ENCODE data around the gene FBXO42. TPM values are rescaled to one million over a fixed set of nuclear protein-coding genes. Genes with fewer than 3 reads are reported as not detected.

The FBXO42 gene
- total RNA-seq, 1 experiment from 2014 or later = 13.0 TPM

DNA sequence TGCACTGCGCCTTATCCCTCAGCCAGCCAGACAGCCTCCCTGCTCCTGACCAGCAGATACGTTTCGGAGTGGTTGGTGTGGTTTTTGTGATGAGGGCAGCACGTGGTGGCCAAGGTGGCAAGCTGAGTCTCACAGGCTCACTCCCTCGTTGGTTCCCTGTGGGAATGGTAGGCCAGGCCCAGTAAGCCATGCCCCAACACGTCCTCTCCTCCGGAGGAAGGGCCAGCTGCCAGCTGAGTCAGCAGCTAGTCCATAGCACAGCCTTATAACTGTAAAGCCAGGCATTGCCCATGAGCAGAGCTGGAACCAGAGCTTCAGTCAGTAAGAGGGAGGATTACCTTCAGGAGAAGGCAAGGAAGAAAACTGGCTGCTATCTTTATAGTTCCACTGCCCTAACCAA is 44.3 kb upstream of the FBXO42 start:
- Histone ChIP-seq H3K27me3 (ENCODE audit: insufficient read depth, low read depth) (no peaks in the 10 kb centered on the region), H3K27ac (no peak overlapping the region), H3K9me2 (ENCODE audit: insufficient read depth) (no peaks in the 10 kb centered on the region), H3K36me3 (ENCODE audit: low read depth) (no peaks in the 10 kb centered on the region), H3K4me2 (no peak overlapping the region), H4K20me1 (ENCODE audit: insufficient read depth) (peaks cover 7% of the 10 kb centered on the region; the same call in 1 of the 2 replicates), H3F3A (ENCODE audit: insufficient read depth, low read depth) (no peaks in the 10 kb centered on the region), H3K79me2 (ENCODE audit: low read depth) (0 out of 2 replicates have a peak, but pooled peaks cover 6% of the 10 kb centered on the region), H3K9me3 (ENCODE audit: insufficient read depth, low read depth) (no peaks in the 10 kb centered on the region), H3K4me1 (replicated peaks; ENCODE audit: insufficient read depth) (no peaks in the 10 kb centered on the region), H3K4me3 (no peak overlapping the region), H2AFZ (no peak overlapping the region)
- DNase-seq = no peak
- ChIA-PET POLR2A (ENCODE audit: unreplicated experiment) (no interaction called here), CTCF (no interaction called here)
- intact Hi-C loops (cut with micrococcal nuclease; ENCODE audit: unreplicated experiment) = no loop called here
- TF ChIP-seq EZH2 (IDR thresholded peaks at IDR 0.05; ENCODE audit: low read depth) (no peak), CTCF (conservative IDR thresholded peaks at IDR 0.05) (no peak)
- no TSS peak for BruUV-seq (replicated peaks)

DNA sequence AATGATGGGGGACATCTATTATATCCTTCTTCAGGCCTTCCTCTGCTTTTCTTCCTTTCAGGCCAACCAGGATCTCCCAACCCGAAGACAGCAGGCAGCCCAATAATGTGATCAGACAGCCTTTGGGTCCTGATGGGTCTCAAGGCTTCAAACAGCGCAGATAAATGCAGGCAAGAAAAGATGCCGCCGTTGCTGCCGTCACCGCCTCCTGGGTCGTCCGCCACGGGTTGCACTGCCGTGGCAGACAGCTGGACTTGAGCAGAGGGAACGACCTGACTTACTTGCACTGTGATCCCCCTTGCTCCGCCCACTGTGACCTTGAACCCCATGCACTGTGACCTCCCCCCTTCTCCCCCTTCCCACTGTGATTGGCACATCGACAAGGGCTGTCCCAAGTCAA is 42.7 kb upstream of the FBXO42 start:
- BruUV-seq (replicated peaks) = no TSS peak
- CTCF ChIA-PET = no interaction called here
- no peaks in the 10 kb centered on the region for H3K9me3 ChIP-seq (ENCODE audit: insufficient read depth, low read depth)
- no peaks in the 10 kb centered on the region for H3K27me3 ChIP-seq (ENCODE audit: insufficient read depth, low read depth)
- no peak for TF ChIP-seq CTCF (conservative IDR thresholded peaks at IDR 0.05)
- no peak overlapping the region for H3K4me3 ChIP-seq
- intact Hi-C loops (cut with micrococcal nuclease; ENCODE audit: unreplicated experiment) = no loop called here
- H4K20me1 ChIP-seq (ENCODE audit: insufficient read depth) = peaks cover 14% of the 10 kb centered on the region; the same call in 1 of the 2 replicates
- no peak overlapping the region for H3K4me2 ChIP-seq
- no peak for DNase-seq
- H3K36me3 ChIP-seq (ENCODE audit: low read depth) = no peaks in the 10 kb centered on the region
- peaks cover 20% of the 10 kb centered on the region for H3K79me2 ChIP-seq (ENCODE audit: low read depth)
- no peak overlapping the region for H2AFZ ChIP-seq
- H3F3A ChIP-seq (ENCODE audit: insufficient read depth, low read depth) = no peaks in the 10 kb centered on the region
- H3K27ac ChIP-seq = no peak overlapping the region
- POLR2A ChIA-PET (ENCODE audit: unreplicated experiment) = no interaction called here
- H3K4me1 ChIP-seq (replicated peaks; ENCODE audit: insufficient read depth) = no peaks in the 10 kb centered on the region
- H3K9me2 ChIP-seq (ENCODE audit: insufficient read depth) = no peaks in the 10 kb centered on the region

DNA sequence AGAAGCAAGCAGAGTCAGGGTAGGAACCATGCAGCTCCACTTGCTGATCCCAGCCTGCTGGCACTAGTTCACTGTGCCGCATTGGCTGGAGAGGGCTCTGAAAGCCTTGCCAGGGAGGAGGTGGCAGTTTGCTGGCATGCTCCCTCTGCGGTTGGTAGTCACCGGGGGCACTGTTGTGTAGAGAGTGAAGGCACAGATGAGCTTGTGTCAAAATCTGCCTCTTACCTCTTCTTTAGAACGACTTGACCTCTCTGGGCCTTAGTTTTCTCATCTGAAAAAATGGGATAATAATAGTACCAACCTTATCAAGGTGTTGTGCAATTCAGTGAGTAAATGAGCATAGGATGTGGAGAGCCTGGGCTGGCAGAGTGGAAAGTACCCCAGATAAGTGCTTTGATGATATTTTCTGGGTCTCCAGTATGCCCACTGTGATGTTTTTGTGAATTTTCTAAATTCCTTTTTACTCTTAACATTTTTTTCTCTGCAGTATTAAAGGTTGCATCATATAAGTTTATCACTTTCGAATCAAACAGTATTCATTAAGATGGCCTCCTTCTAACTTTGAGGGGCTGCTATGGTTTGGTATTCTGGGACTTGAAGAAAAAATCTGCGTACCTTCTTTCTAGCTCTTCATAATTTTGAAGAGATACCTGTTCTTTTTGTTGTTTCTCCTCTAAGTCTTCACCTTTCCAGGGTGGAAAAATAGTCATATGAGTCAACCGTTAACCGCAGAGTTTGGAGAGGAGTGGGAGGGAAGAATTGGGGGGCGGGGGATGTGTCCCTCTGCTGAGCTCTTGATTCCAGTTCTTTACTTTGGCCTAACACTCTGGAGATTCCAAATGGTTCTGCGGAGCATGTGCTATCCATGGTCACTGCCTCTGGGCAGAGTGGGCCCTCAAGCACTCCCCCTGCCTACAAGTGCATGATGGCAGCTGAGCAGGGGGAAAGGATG is 41.6 kb upstream of the FBXO42 start:
- CTCF ChIA-PET = no interaction called here
- Histone ChIP-seq H3F3A (ENCODE audit: insufficient read depth, low read depth) (no peaks in the 10 kb centered on the region), H4K20me1 (ENCODE audit: insufficient read depth) (peaks cover 15% of the 10 kb centered on the region; the same call in 1 of the 2 replicates), H3K9me3 (ENCODE audit: insufficient read depth, low read depth) (no peaks in the 10 kb centered on the region), H3K4me1 (replicated peaks; ENCODE audit: insufficient read depth) (no peaks in the 10 kb centered on the region), H3K36me3 (ENCODE audit: low read depth) (no peaks in the 10 kb centered on the region), H3K27me3 (ENCODE audit: insufficient read depth, low read depth) (no peaks in the 10 kb centered on the region), H3K4me2 (no peak overlapping the region), H3K4me3 (no peak overlapping the region), H3K79me2 (ENCODE audit: low read depth) (peaks cover 26% of the 10 kb centered on the region), H3K9me2 (ENCODE audit: insufficient read depth) (no peaks in the 10 kb centered on the region), H3K27ac (no peak overlapping the region), H2AFZ (no peak overlapping the region)
- intact Hi-C loops (cut with micrococcal nuclease; ENCODE audit: unreplicated experiment) = no loop called here
- no TSS peak for BruUV-seq (replicated peaks)
- TF ChIP-seq EZH2 (IDR thresholded peaks at IDR 0.05; ENCODE audit: low read depth) (no peak), CTCF (conservative IDR thresholded peaks at IDR 0.05) (no peak)
- POLR2A ChIA-PET (ENCODE audit: unreplicated experiment) = no interaction called here
- DNase-seq = no peak

Data from PC-9 (cell line).